GM12878 (cell line): ENCODE measurements around the gene HSPBP1. TPM values are rescaled to one million over a fixed set of nuclear protein-coding genes. Genes with fewer than 3 reads are reported as not detected.
A peak's percentile ranks its signal among the peaks of the same experiment; 100 is the strongest.

Experiments
- ATAC-seq: fragments of 200-7000 bp; cut with Tn5 transposase; 3 replicates; pipeline ENCODE4 v1.9.1; 2020; ENCODE audit warnings: mild to moderate bottlenecking, moderate library complexity
- BruUV-seq: library from RNA; stranded (reverse); fragments of 400-500 nt; replicated peaks from 2 replicates; lab custom pipeline; 2021; lab: Mats Ljungman, UMichigan
- CTCF ChIA-PET: fragments of 300-600 bp; sonication (Branson Sonifier 250); formaldehyde crosslinking; extraction: SDS; loops from one replicate; lab custom pipeline; 2021; ENCODE audit warnings: inconsistent platforms; lab: Yijun Ruan, JAX
- POLR2A ChIA-PET: fragments of 350-600 bp; formaldehyde crosslinking; extraction: SDS; loops from one replicate; lab custom pipeline; 2021; ENCODE audit warnings: inconsistent platforms; lab: Charles Lee
- RAD21 ChIA-PET: fragments of 300-600 bp; sonication (Branson Sonifier 250); formaldehyde crosslinking; loops from one replicate; lab custom pipeline; 2023; ENCODE audit warnings: antibody characterized with exemption; ENCODE audit not compliant: unreplicated experiment; lab: Charles Lee
- SMC1A ChIA-PET: fragments of 300-600 bp; sonication (Branson Sonifier 250); formaldehyde crosslinking; loops from one replicate; lab custom pipeline; 2023; ENCODE audit not compliant: unreplicated experiment, uncharacterized antibody; lab: Charles Lee
- DNase-seq: peaks from one replicate; pipeline ENCODE4 v3.0.0-alpha.2; 2011; ENCODE audit warnings: low read depth, low spot score
- FAIRE-seq: peaks from 3 replicates; lab custom pipeline; 2011; peaks lifted over from hg19 to GRCh38; lab: Jason Lieb, UNC
- H2AFZ ChIP-seq: 2 replicates; pipeline ENCODE4 v1.6.0; 2011; ENCODE audit warnings: low read depth, low read length, control low read depth; ENCODE audit not compliant: control insufficient read depth
- H3K27ac ChIP-seq: 2 replicates; pipeline ENCODE4 v1.5.1; 2011; ENCODE audit warnings: control low read depth; ENCODE audit not compliant: control insufficient read depth, insufficient read depth
- H3K27me3 ChIP-seq, 2 experiments: replicated peaks in 1 of 2; 2 replicates each; pipeline versions ENCODE4 v1.6.0 to v1.6.1; 2011; ENCODE audit warnings: low read length in 1 of 2; ENCODE audit not compliant: control insufficient read depth in 2 of 2, insufficient read depth in 2 of 2
- H3K36me3 ChIP-seq, 2 experiments: 2 replicates each; pipeline ENCODE4 v1.5.1; 2011; ENCODE audit warnings: low read length in 1 of 2; ENCODE audit not compliant: control insufficient read depth in 2 of 2, insufficient read depth in 2 of 2
- H3K4me1 ChIP-seq: 2 replicates; pipeline ENCODE4 v1.6.1; 2011; ENCODE audit warnings: mild to moderate bottlenecking, low read length, moderate library complexity, mixed read lengths; ENCODE audit not compliant: control insufficient read depth, insufficient read depth
- H3K4me2 ChIP-seq: 2 replicates; pipeline ENCODE4 v1.6.0; 2011; ENCODE audit warnings: control low read depth; ENCODE audit not compliant: control insufficient read depth, insufficient read depth
- H3K4me3 ChIP-seq: fragments of 200-600 bp; sonication (generic); 2 replicates; pipeline ENCODE4 v1.5.1; 2016
- H3K79me2 ChIP-seq: 2 replicates; pipeline ENCODE4 v1.6.0; 2011; ENCODE audit warnings: low read length; ENCODE audit not compliant: control insufficient read depth, insufficient read depth
- H3K9ac ChIP-seq: 2 replicates; pipeline ENCODE4 v1.8.0; 2011; ENCODE audit warnings: low read length, control low read depth, mixed read lengths; ENCODE audit not compliant: control insufficient read depth, insufficient read depth
- H3K9me3 ChIP-seq: replicated peaks from 3 replicates; pipeline ENCODE4 v1.5.1; 2011; ENCODE audit warnings: mild to moderate bottlenecking, low read length; ENCODE audit not compliant: control insufficient read depth, insufficient read depth
- H4K20me1 ChIP-seq: 2 replicates; pipeline ENCODE4 v1.6.0; 2011; ENCODE audit not compliant: control insufficient read depth, insufficient read depth
- CBFB ChIP-seq: IDR thresholded peaks from 2 replicates; pipeline ENCODE4 v1.6.1; 2016; ENCODE audit warnings: antibody characterized with exemption, low read depth
- PKNOX1 ChIP-seq: fragments of 450-650 bp; IDR thresholded peaks from 2 replicates; pipeline ENCODE4 v1.6.1; 2016; ENCODE audit warnings: mild to moderate bottlenecking
- POLR2AphosphoS5 ChIP-seq: IDR thresholded peaks from 2 replicates; pipeline ENCODE4 v1.6.1; 2011; ENCODE audit warnings: mild to moderate bottlenecking, low read length, inconsistent platforms
- SMARCA5 ChIP-seq: fragments of 450-650 bp; IDR thresholded peaks from 2 replicates; pipeline ENCODE4 v1.6.1; 2017; ENCODE audit warnings: mild to moderate bottlenecking
- SP1 ChIP-seq: IDR thresholded peaks from one replicate; pipeline ENCODE4 v1.6.1; 2011; ENCODE audit warnings: low read depth, low read length
- WGBS: methylation state at CpG from one replicate; pipeline ENCODE4 v1.1.6; 2016; ENCODE audit warnings: low lambda C conversion rate; ENCODE audit not compliant: insufficient replicate concordance, insufficient coverage; ENCODE audit errors: missing lambda C conversion rate; 5-methylcytosine and 5-hydroxymethylcytosine counted together
- in situ Hi-C: fragments of 300-500 bp; cut with MboI; formaldehyde crosslinking; loops from 9 replicates; pipeline ENCODE4 v1.14.3; 2018; ENCODE audit warnings: mixed read lengths
- intact Hi-C: fragments of 100-400 bp; cut with micrococcal nuclease; formaldehyde crosslinking; loops from one replicate; pipeline ENCODE4 v1.14.2; 2022; ENCODE audit not compliant: unreplicated experiment
- polyA plus RNA-seq, 11 experiments: library from polyadenylated mRNA; depleted of rRNA in 4 of 11; unstranded in 6 of 11; stranded (reverse) in 5 of 11; fragments of >200 nt; fragmentation: Nextera tagmentation in 4 of 11; fragmentation: Illumina TruSeq in 1 of 11; extraction: Ambion mirVana in 4 of 11; extraction: Trizol in 1 of 11; gene quantifications; 1 replicate in 1 of 11; 2 replicates in 10 of 11; pipeline versions ENCODE4 v1.2.1 to v1.2.3, GENCODE V29; 2011 to 2016; ENCODE audit warnings: inconsistent platforms in 2 of 11, missing spikeins in 2 of 11, low read depth in 1 of 11
- total RNA-seq, 4 experiments: library from RNA; depleted of rRNA in 3 of 4; stranded (reverse); fragments of >200 nt in 3 of 4; fragmentation: Illumina TruSeq in 1 of 4; extraction: Trizol in 1 of 4; gene quantifications; 2 replicates each; pipeline versions ENCODE4 v1.2.1 to v1.2.3, GENCODE V29; 2013 to 2021
- TF ChIP-seq, protein P1 (sequence below): fragments of 450-650 bp; IDR thresholded peaks from 2 replicates; pipeline ENCODE4 v1.6.1; 2014; ENCODE audit warnings: mild to moderate bottlenecking

Gene HSPBP1
- total and polyA plus RNA-seq, 10 of the 15 experiments (the other 5 are each of a cell fraction or from before 2014, with no cell fraction given) = 0.18 to 83.3 (median 23.0) TPM

DNA sequence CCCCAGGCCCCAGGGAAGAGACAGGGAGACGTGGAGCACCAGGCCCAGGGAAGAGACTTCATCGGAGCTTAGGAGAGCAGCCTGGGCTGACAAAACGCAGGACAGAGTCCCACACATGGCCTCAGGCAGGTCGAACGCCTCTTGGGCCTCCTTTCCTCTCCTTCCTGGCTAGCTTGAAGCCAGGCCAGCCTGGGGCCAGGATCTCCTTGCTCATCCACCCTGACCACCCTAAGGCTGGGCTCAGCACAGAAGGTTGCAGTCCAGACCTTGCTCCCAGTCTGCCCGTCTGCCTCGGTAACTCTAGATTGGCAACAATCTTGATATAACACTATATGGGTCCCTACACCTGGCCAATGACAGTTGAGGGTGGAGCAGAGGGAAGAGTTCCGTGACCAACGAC is 31.2 kb downstream of the HSPBP1 start (continued):
- TF ChIP-seq, protein P1, sequence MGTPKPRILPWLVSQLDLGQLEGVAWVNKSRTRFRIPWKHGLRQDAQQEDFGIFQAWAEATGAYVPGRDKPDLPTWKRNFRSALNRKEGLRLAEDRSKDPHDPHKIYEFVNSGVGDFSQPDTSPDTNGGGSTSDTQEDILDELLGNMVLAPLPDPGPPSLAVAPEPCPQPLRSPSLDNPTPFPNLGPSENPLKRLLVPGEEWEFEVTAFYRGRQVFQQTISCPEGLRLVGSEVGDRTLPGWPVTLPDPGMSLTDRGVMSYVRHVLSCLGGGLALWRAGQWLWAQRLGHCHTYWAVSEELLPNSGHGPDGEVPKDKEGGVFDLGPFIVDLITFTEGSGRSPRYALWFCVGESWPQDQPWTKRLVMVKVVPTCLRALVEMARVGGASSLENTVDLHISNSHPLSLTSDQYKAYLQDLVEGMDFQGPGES = no peak
- no peak for TF ChIP-seq SP1
- no peak for TF ChIP-seq SMARCA5
- no peak for TF ChIP-seq CBFB

DNA sequence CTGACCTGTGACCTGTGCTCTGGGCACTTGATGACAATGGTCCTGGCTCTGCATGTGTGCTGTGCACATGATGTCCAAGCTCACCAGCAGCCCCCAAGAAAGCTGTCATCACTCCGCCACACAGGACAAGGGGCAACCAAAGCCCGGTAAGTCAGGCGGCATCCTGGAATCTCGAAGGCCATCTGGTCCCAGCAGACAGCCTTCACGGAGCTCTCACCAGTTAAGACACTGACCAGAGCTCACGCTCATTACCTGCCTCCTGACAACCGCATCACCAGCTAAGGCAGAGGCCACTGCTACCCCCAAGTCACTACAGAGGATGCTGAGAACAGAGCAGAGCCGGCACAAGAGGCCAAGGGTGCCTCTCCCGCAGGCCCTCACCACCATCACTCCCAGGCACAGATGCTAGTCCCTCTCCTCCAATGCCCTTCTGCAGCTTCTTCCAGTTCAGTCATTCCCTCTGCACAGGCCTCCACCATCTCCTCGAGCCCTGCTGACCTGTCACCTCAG is 31.7 kb downstream of the HSPBP1 start:
- ChIA-PET CTCF (interaction anchor here (1.0 kb wide), 1 partner anchor 43 kb away, joined by 3 read pairs; no protein-coding TSS in a partner anchor), RAD21 (no interaction called here)
- H3K4me1 ChIP-seq = peaks cover 20% of the 10 kb centered on the region
- H3K36me3 ChIP-seq = peaks cover 19 to 52% of the 10 kb centered on the region in 2 experiments
- H3K9me3 ChIP-seq = no peaks in the 10 kb centered on the region
- no peak overlapping the region for H2AFZ ChIP-seq
- no peak overlapping the region for H3K27ac ChIP-seq
- no peak overlapping the region for H3K9ac ChIP-seq
- DNase-seq = no peak
- no peak for ATAC-seq
- in situ Hi-C loops = no loop called here
- TF ChIP-seq POLR2AphosphoS5 (0 out of 2 replicates have a peak, but pooled peaks have one; percentile 23), PKNOX1 (no peak)
- TF ChIP-seq, all 136 proteins: peak for 1
- no TSS peak for BruUV-seq
- no peak for FAIRE-seq
- Histone ChIP-seq H3K4me3 (no peak overlapping the region), H4K20me1 (peaks cover 3% of the 10 kb centered on the region; the same call in 1 of the 2 replicates), H3K79me2 (peaks cover 54% of the 10 kb centered on the region), H3K27me3 (no peaks in the 10 kb centered on the region), H3K4me2 (no peak overlapping the region)
- intact Hi-C loops = no loop called here
- ChIA-PET POLR2A (interaction anchor here (1.7 kb wide), 1 partner anchor 136 kb away, joined by 3 read pairs; the partner anchor contains the start of gene TMEM238), SMC1A (interaction anchor here (1.0 kb wide), 1 partner anchor 11 kb away, joined by 3 read pairs; no protein-coding TSS in a partner anchor)
- 91% methylated on average over 10 of the region's 10 CpGs for WGBS
